Activated CD8-positive, alpha-beta memory T cell treated with anti-CD3 and anti-CD28 coated beads for 48 hours (primary cell): ENCODE measurements around the gene ROR1.
A peak's percentile ranks its signal among the peaks of the same experiment; 100 is the strongest.

ENCODE experiments used
- DNase-seq, 3 experiments: peaks; one replicate each; pipeline ENCODE4 v3.0.0-alpha.2; 2020; ENCODE audit warnings: low read depth in 2 of 3, low spot score in 2 of 3

Gene ROR1

GRCh38 chr1:64126581-64126980 lies 352.8 kb downstream of the ROR1 start:
- no peak for DNase-seq

- DNase-seq, result no peak
Measured at GRCh38 chr1:64127297-64127696, 353.5 kb downstream of the ROR1 start.

GRCh38 chr1:64129701-64130100 lies 355.9 kb downstream of the ROR1 start:
- DNase-seq, result no peak

GRCh38 chr1:64131155-64131554 lies 357.3 kb downstream of the ROR1 start:
- DNase-seq, result no peak

GRCh38 chr1:64133036-64133435 lies 359.2 kb downstream of the ROR1 start:
- no peak for DNase-seq

GRCh38 chr1:64135462-64136223 lies 361.8 kb downstream of the ROR1 start:
- no peak for DNase-seq

- DNase-seq, result no peak
Measured at GRCh38 chr1:64136296-64136695, 362.5 kb downstream of the ROR1 start.

- peak; percentile 8 to 47 (median 33) for DNase-seq
Measured at GRCh38 chr1:64136752-64137411, 363.1 kb downstream of the ROR1 start.

GRCh38 chr1:64137412-64137803 lies 363.6 kb downstream of the ROR1 start:
- no peak for DNase-seq

- DNase-seq, result no peak
Measured at GRCh38 chr1:64139877-64140276, 366.1 kb downstream of the ROR1 start.

GRCh38 chr1:64140596-64140995 lies 366.8 kb downstream of the ROR1 start:
- no peak for DNase-seq

- no peak for DNase-seq
Measured at GRCh38 chr1:64147045-64147724, 373.4 kb downstream of the ROR1 start.

GRCh38 chr1:64147759-64148158 lies 373.9 kb downstream of the ROR1 start:
- DNase-seq, result no peak

- DNase-seq, result no peak
Measured at GRCh38 chr1:64150266-64150665, 376.4 kb downstream of the ROR1 start.

- no peak for DNase-seq
Measured at GRCh38 chr1:64150729-64151230, 377.0 kb downstream of the ROR1 start.

GRCh38 chr1:64155278-64155677 lies 381.5 kb downstream of the ROR1 start:
- DNase-seq, result no peak

GRCh38 chr1:64161357-64161941 lies 387.6 kb downstream of the ROR1 start:
- DNase-seq, result no peak

GRCh38 chr1:64162151-64162550 lies 388.3 kb downstream of the ROR1 start:
- no peak for DNase-seq

- no peak for DNase-seq
Measured at GRCh38 chr1:64162804-64163203, 389.0 kb downstream of the ROR1 start.

- no peak for DNase-seq
Measured at GRCh38 chr1:64163431-64163830, 389.6 kb downstream of the ROR1 start.

GRCh38 chr1:64163970-64164369 lies 390.2 kb downstream of the ROR1 start:
- no peak for DNase-seq

GRCh38 chr1:64166629-64167028 lies 392.8 kb downstream of the ROR1 start:
- no peak for DNase-seq
